ENCODE data around the gene ADAMTS8. TPM values are rescaled to one million over a fixed set of nuclear protein-coding genes. Genes with fewer than 3 reads are reported as not detected.

The ADAMTS8 gene
- total RNA-seq, 1 donor: not detected

GRCh38 chr11:130421199-130421585, 7.2 kb downstream of the ADAMTS8 start:
- no peak for TF ChIP-seq CTCF (IDR thresholded peaks at IDR 0.05; ENCODE audit: extremely low read depth, low read depth, low read length)
- H3K4me3 ChIP-seq (ENCODE audit: insufficient read depth, low read length): no peak overlapping the region
- no peaks in the 10 kb centered on the region for H3K36me3 ChIP-seq (ENCODE audit: insufficient read depth, low read length)
- H3K4me1 ChIP-seq (ENCODE audit: insufficient read depth, low read length): no peaks in the 10 kb centered on the region
- H3K27ac ChIP-seq (ENCODE audit: low read depth, low read length): no peak overlapping the region
- peaks cover 63% of the 10 kb centered on the region for H3K27me3 ChIP-seq (ENCODE audit: insufficient read depth, low read length)
- no peaks in the 10 kb centered on the region for H3K9me3 ChIP-seq (ENCODE audit: low read depth, low read length)
- H4K20me1 ChIP-seq (ENCODE audit: insufficient read depth, low read length): no peaks in the 10 kb centered on the region
- H2AFZ ChIP-seq (ENCODE audit: low read length): no peak overlapping the region
- H3K79me2 ChIP-seq (ENCODE audit: insufficient read depth, low read length): no peaks in the 10 kb centered on the region
- DNase-seq (ENCODE audit: insufficient read length, low spot score, missing footprints): no peak
- no peak overlapping the region for H3K4me2 ChIP-seq (ENCODE audit: insufficient read depth, low read length)

- no peak for DNase-seq (ENCODE audit: insufficient read length, low spot score, missing footprints)
- Histone ChIP-seq H3K4me2 (ENCODE audit: insufficient read depth, low read length) (no peak overlapping the region), H3K79me2 (ENCODE audit: insufficient read depth, low read length) (no peaks in the 10 kb centered on the region), H3K4me3 (ENCODE audit: insufficient read depth, low read length) (no peak overlapping the region), H2AFZ (ENCODE audit: low read length) (no peak overlapping the region), H3K9me3 (ENCODE audit: low read depth, low read length) (no peaks in the 10 kb centered on the region), H3K4me1 (ENCODE audit: insufficient read depth, low read length) (no peaks in the 10 kb centered on the region), H4K20me1 (ENCODE audit: insufficient read depth, low read length) (no peaks in the 10 kb centered on the region), H3K27ac (ENCODE audit: low read depth, low read length) (no peak overlapping the region), H3K27me3 (ENCODE audit: insufficient read depth, low read length) (peaks cover 60% of the 10 kb centered on the region), H3K36me3 (ENCODE audit: insufficient read depth, low read length) (no peaks in the 10 kb centered on the region)
- TF ChIP-seq CTCF (IDR thresholded peaks at IDR 0.05; ENCODE audit: extremely low read depth, low read depth, low read length): no peak
These were observed 7.8 kb downstream of the ADAMTS8 start for GRCh38 chr11:130420478-130421198.

GRCh38 chr11:130418756-130419155, 9.7 kb downstream of the ADAMTS8 start:
- Histone ChIP-seq H4K20me1 (ENCODE audit: insufficient read depth, low read length) (no peaks in the 10 kb centered on the region), H3K36me3 (ENCODE audit: insufficient read depth, low read length) (no peaks in the 10 kb centered on the region), H3K4me2 (ENCODE audit: insufficient read depth, low read length) (no peak overlapping the region), H3K4me1 (ENCODE audit: insufficient read depth, low read length) (peaks cover 3% of the 10 kb centered on the region), H3K4me3 (ENCODE audit: insufficient read depth, low read length) (no peak overlapping the region), H3K27me3 (ENCODE audit: insufficient read depth, low read length) (peaks cover 43% of the 10 kb centered on the region), H3K79me2 (ENCODE audit: insufficient read depth, low read length) (no peaks in the 10 kb centered on the region), H3K9me3 (ENCODE audit: low read depth, low read length) (no peaks in the 10 kb centered on the region), H3K27ac (ENCODE audit: low read depth, low read length) (no peak overlapping the region), H2AFZ (ENCODE audit: low read length) (no peak overlapping the region)
- DNase-seq (ENCODE audit: insufficient read length, low spot score, missing footprints): no peak
- TF ChIP-seq CTCF (IDR thresholded peaks at IDR 0.05; ENCODE audit: extremely low read depth, low read depth, low read length): no peak

GRCh38 chr11:130418210-130418609, 10.2 kb downstream of the ADAMTS8 start:
- H3K79me2 ChIP-seq (ENCODE audit: insufficient read depth, low read length): no peaks in the 10 kb centered on the region
- no peak for TF ChIP-seq CTCF (IDR thresholded peaks at IDR 0.05; ENCODE audit: extremely low read depth, low read depth, low read length)
- H3K27ac ChIP-seq (ENCODE audit: low read depth, low read length): no peak overlapping the region
- no peak overlapping the region for H3K4me2 ChIP-seq (ENCODE audit: insufficient read depth, low read length)
- no peaks in the 10 kb centered on the region for H3K36me3 ChIP-seq (ENCODE audit: insufficient read depth, low read length)
- no peak overlapping the region for H3K4me3 ChIP-seq (ENCODE audit: insufficient read depth, low read length)
- H3K4me1 ChIP-seq (ENCODE audit: insufficient read depth, low read length): peaks cover 7% of the 10 kb centered on the region
- peaks cover 37% of the 10 kb centered on the region for H3K27me3 ChIP-seq (ENCODE audit: insufficient read depth, low read length)
- H2AFZ ChIP-seq (ENCODE audit: low read length): no peak overlapping the region
- no peak for DNase-seq (ENCODE audit: insufficient read length, low spot score, missing footprints)
- H4K20me1 ChIP-seq (ENCODE audit: insufficient read depth, low read length): no peaks in the 10 kb centered on the region
- H3K9me3 ChIP-seq (ENCODE audit: low read depth, low read length): no peaks in the 10 kb centered on the region

Measured in osteoblast (primary cell).